ENCODE results near the gene GLTPD2. TPM values are rescaled to one million over a fixed set of nuclear protein-coding genes. Genes with fewer than 3 reads are reported as not detected.

Gene GLTPD2
- total RNA-seq, 1 experiment from 2014 or later, result not detected

GRCh38 chr17:4795168-4795567 lies 6.4 kb downstream of the GLTPD2 start:
- peak overlapping the region; percentile 98 for H2AFZ ChIP-seq (ENCODE audit: low read depth, low read length, poor library complexity, severe bottlenecking)
- no peak for TF ChIP-seq EZH2phosphoT487 (IDR thresholded peaks at IDR 0.05; ENCODE audit: borderline replicate concordance)
- TF ChIP-seq REST (IDR thresholded peaks at IDR 0.05; ENCODE audit: low read depth), result no peak
- no peak for TF ChIP-seq CEBPB (IDR thresholded peaks at IDR 0.05; ENCODE audit: low read depth)
- no peak for TF ChIP-seq POLR2AphosphoS5 (IDR thresholded peaks at IDR 0.05; ENCODE audit: low read depth, low read length)
- TF ChIP-seq POLR2A (IDR thresholded peaks at IDR 0.05; ENCODE audit: borderline replicate concordance, extremely low read depth, insufficient read depth, insufficient read length), result no peak
- no peak for TF ChIP-seq MAX (IDR thresholded peaks at IDR 0.05)
- no peak for TF ChIP-seq SIN3A (IDR thresholded peaks at IDR 0.05; ENCODE audit: low read depth)
- TF ChIP-seq FOSL1 (IDR thresholded peaks at IDR 0.05; ENCODE audit: low read depth), result no peak
- no peak for TF ChIP-seq YY1 (IDR thresholded peaks at IDR 0.05; ENCODE audit: extremely low read depth, insufficient replicate concordance, low read depth, low read length)
- no peak for TF ChIP-seq JUND (IDR thresholded peaks at IDR 0.05)
- TF ChIP-seq CTCF (IDR thresholded peaks at IDR 0.05 in 2 of 3, conservative IDR thresholded peaks at IDR 0.05 in 1 of 3; ENCODE audit: borderline replicate concordance in 1 of 3, insufficient read depth in 1 of 3, low read depth in 2 of 3, low read length in 2 of 3), result no peak
- no peak for TF ChIP-seq ELF1 (IDR thresholded peaks at IDR 0.05; ENCODE audit: borderline replicate concordance, low read depth)
- H3K4me2 ChIP-seq (ENCODE audit: low read length), result peak overlapping the region; percentile 76
- intact Hi-C loops (cut with micrococcal nuclease), result no loop called here
- ChIA-PET CTCF (no interaction called here), RAD21 (ENCODE audit: low non-redundant PET in 1 of 2, low total read pairs in 2 of 2, uncharacterized antibody in 2 of 2, unreplicated experiment in 2 of 2) (no interaction called here), POLR2A (no interaction called here)
- H4K20me1 ChIP-seq (ENCODE audit: insufficient read depth), result no peaks in the 10 kb centered on the region
- no peaks in the 10 kb centered on the region for H3K27me3 ChIP-seq (ENCODE audit: insufficient read depth, low read length)
- H3K4me3 ChIP-seq (replicated peaks in 1 of 2; ENCODE audit: low read depth in 1 of 2, low read length in 2 of 2), result peak overlapping the region in 1 of 2 experiments; percentile 98; a peak in 1 of 4 replicates
- H3K36me3 ChIP-seq (ENCODE audit: control insufficient read depth in 1 of 2, insufficient read depth in 2 of 2, low read length in 2 of 2), result peaks cover 8 to 18% of the 10 kb centered on the region in 2 experiments
- 0 out of 2 replicates have a peak overlapping the region, but pooled peaks have one; percentile 95 for H3K9ac ChIP-seq (ENCODE audit: low read length)
- no peak for ATAC-seq
- no peaks in the 10 kb centered on the region for H3K9me3 ChIP-seq (ENCODE audit: control insufficient read depth in 1 of 2, insufficient read depth in 1 of 2, low read depth in 1 of 2, low read length in 2 of 2)
- peaks cover 13 to 21% of the 10 kb centered on the region in 2 experiments for H3K4me1 ChIP-seq (ENCODE audit: control insufficient read depth in 1 of 2, insufficient read depth in 2 of 2, low read length in 2 of 2)
- DNase-seq (ENCODE audit: low read depth, low spot score), result no peak
- H3K9me2 ChIP-seq (ENCODE audit: insufficient read depth), result no peaks in the 10 kb centered on the region
- BruUV-seq (replicated peaks), result no TSS peak
- H3K27ac ChIP-seq (ENCODE audit: low read depth, low read length), result peak overlapping the region; percentile 51
- peaks cover 19% of the 10 kb centered on the region for H3K79me2 ChIP-seq (ENCODE audit: insufficient read depth, low read length)

Data from HCT116 (cell line).